ENCODE results near the gene EAPP.
"Not testable (repeated sequence)": the region's sequence is repeated elsewhere in the genome, so short reads cannot be mapped to it uniquely, and the experiment has no call there.

The EAPP gene

DNA sequence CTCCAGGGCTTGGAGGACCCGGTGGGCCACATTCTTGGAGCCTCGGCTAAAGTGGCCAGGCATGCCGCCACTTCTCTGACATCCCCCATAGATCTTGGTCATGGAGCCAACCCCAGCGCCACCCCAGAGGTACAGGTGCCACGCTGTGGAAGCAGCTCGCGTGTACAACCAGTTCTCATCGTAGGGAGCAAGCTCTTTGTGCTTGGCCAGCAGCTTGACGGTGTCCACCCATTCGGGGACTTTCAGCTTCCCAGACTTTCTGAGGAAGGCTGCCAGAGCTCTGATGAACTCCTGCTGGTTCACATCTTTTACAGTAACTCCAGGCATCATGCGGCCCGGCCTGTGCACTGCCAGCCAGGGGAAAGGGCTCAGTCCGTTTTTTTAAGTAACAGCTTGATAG is 29.3 kb upstream of the EAPP start:
- CTCF ChIA-PET: no interaction called here
- POLR2A ChIA-PET: interaction anchor here (0.7 kb wide), 1 partner anchor 32 kb away, joined by 4 read pairs; no protein-coding TSS in a partner anchor
- TF ChIP-seq, protein P1, sequence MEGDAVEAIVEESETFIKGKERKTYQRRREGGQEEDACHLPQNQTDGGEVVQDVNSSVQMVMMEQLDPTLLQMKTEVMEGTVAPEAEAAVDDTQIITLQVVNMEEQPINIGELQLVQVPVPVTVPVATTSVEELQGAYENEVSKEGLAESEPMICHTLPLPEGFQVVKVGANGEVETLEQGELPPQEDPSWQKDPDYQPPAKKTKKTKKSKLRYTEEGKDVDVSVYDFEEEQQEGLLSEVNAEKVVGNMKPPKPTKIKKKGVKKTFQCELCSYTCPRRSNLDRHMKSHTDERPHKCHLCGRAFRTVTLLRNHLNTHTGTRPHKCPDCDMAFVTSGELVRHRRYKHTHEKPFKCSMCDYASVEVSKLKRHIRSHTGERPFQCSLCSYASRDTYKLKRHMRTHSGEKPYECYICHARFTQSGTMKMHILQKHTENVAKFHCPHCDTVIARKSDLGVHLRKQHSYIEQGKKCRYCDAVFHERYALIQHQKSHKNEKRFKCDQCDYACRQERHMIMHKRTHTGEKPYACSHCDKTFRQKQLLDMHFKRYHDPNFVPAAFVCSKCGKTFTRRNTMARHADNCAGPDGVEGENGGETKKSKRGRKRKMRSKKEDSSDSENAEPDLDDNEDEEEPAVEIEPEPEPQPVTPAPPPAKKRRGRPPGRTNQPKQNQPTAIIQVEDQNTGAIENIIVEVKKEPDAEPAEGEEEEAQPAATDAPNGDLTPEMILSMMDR (IDR thresholded peaks at IDR 0.05; ENCODE audit: insufficient read depth, low read length, missing control alignments): no peak

DNA sequence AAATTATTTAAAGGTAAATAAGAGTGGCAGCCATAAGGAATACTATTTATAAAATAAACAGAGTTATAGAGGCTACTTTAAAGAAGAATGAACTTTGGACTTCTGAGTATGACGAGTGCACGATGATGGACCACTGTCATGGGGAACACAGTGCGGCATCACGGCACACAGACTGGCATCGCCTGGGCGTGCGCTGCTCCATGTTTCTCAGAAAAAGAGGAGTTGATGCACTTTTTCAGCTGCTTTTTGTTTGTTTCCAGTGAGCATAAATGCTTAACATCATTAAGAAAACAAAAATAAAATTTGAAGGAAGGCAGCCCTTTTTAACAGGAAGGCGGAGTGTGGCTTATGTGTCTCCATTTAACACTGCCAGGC is 23.3 kb upstream of the EAPP start:
- POLR2A ChIA-PET: interaction anchor here (0.7 kb wide), 1 partner anchor 315 kb away, joined by 3 read pairs; no protein-coding TSS in a partner anchor
- CTCF ChIA-PET: no interaction called here
- no peak for DNase-seq (ENCODE audit: low read depth, low spot score)
- H3K4me3 ChIP-seq (ENCODE audit: low read depth, low read length): no peak overlapping the region
- TF ChIP-seq, protein P1 (IDR thresholded peaks at IDR 0.05; ENCODE audit: insufficient read depth, low read length, missing control alignments): no peak

More for the DNA sequence above, 29.3 kb upstream of the EAPP start:
- no peak overlapping the region for H3K4me3 ChIP-seq (ENCODE audit: low read depth, low read length)
- no peak for DNase-seq (ENCODE audit: low read depth, low spot score)

DNA sequence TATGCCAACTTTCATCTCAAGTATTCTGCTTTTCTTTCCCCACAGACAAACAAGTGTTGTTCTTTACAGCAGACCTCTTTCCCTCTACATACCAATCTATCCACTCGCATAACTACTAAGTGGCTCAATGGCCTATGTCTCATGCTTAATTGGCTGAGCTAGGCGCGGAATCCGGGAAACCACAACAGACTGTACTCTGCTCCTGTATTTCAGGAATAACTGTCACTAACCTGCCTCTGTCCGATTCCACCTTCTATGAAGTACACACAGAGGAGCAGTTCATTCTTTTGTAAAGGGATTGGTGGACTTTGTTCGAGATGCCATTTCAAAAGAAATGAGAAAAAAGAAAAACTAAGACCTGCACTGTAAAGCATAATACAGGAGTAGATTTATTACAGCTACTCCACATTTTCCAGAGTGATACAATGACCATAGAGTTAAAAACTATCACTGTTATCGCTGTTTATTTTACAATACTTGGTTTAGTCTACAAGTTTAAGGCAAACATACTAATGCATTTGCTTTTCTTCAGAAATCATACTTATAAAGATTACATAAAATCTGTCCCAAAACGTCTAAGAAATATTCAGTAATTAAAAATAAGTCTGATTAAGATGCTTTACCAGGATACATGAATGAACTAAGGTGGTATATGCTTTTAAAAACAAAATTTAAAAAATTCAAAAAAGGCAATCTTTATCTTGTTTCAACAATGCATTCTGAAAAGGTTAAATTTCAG is 22.7 kb upstream of the EAPP start:
- POLR2A ChIA-PET; CTCF ChIA-PET; DNase-seq (ENCODE audit: low read depth, low spot score); H3K4me3 ChIP-seq (ENCODE audit: low read depth, low read length): not testable (repeated sequence)

DNA sequence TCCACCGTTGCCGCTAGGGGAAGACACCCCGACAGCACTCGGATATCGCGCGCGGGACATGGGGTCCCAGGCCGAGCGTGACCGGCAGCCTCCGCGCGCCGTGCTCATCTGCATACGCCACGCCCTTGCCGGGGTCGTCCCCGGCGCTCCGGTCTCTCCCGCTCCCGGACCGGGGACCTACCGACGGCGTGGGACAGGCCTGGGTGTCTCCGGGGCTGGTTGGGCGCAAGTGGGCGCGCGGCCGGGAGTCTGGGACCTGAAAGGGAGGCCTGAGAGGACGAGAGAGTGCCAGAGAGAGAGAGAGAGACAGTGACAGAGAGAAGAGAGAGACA is 17.0 kb upstream of the EAPP start:
- H3K4me3 ChIP-seq (ENCODE audit: low read depth, low read length); DNase-seq (ENCODE audit: low read depth, low spot score); CTCF ChIA-PET; POLR2A ChIA-PET: not testable (repeated sequence)

DNA sequence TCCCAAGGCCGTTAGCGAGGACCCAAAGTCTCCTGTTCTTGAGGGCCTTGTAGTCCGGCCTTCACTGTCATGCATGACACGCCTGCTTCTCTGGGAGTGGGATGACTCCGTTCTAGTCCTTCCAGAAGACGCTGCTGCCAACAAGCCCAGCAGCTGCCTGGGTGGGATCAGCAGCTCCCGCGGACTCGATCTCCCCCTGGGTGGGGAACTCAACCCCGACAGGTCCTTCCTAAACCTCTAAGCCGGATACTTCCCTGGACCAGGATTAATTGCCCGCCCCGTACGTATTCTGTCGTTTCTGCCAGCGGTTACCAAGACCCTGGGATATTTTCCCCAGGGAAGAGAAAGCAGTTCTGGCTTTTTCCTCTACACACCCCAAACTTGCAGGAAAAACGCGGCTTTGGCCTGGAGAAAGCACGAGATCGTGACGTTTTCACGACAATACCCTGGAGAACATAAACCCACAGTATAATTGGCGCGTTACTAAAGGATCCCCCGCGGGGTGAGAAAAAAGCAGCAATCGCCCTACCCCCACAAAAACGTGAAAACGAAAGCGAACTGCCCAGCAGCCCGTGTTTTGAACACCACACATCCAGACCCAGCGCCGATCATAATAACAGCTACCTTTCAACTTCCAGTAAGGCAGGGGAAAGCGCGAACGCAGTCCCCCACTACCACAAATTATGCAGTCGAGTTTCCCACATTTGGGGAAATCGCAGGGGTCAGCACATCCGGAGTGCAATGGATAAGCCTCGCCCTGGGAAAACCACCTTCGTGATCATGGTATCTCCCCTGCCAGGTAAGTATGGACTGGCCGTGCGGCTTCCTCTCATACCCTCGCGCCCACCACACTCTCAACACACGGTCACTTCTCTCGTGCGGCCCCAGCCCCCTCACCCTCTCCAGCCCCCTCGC is 16.3 kb upstream of the EAPP start:
- H3K4me3 ChIP-seq (ENCODE audit: low read depth, low read length); CTCF ChIA-PET; POLR2A ChIA-PET; DNase-seq (ENCODE audit: low read depth, low spot score): not testable (repeated sequence)

DNA sequence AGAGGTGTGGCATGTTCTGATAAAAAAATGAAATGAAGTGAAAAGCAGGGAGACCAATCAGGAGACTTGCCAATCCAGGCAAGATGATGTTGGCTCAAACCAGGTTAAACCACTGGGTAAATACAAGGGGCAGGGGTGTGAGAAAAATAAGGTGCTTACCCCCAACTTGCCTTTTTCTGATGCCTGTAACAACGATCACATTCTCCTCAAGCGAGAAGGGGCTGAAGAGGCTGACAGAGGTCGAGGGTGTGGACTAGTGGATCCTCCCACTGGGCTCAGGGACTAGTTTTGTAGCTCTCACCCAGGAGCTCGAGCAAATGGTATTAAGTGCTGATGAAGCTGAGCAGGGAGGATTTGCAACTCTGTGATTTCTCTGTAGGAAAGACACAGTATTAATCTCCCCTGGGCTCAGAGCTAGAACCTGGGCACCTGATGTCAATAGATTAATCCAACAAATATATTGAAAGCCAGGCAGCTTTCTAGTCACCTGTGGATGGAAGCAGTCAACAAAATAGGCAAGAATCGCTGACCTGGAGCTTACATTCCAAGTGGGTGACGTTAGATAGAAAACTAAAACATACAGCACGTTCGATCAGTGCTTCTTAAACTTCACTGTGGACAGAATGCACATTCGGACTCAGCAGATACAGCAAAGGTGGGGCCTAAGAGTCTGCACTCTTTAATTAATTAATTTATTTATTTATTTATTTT is 15.2 kb upstream of the EAPP start:
- no peak for DNase-seq (ENCODE audit: low read depth, low spot score)
- POLR2A ChIA-PET: interaction anchor here (0.6 to 0.9 kb wide), 5 partner anchors 18 to 320 kb away, joined by 3 to 4 read pairs (median 3); no protein-coding TSS in a partner anchor
- peak overlapping the region; percentile 18; the same call in 1 of the 2 replicates for H3K4me3 ChIP-seq (ENCODE audit: low read depth, low read length)
- TF ChIP-seq, protein P1 (IDR thresholded peaks at IDR 0.05; ENCODE audit: insufficient read depth, low read length, missing control alignments): no peak
- CTCF ChIA-PET: interaction anchor here (1.1 to 1.3 kb wide), 3 partner anchors 223 to 232 kb away, joined by 3 to 5 read pairs (median 5); no protein-coding TSS in a partner anchor

DNA sequence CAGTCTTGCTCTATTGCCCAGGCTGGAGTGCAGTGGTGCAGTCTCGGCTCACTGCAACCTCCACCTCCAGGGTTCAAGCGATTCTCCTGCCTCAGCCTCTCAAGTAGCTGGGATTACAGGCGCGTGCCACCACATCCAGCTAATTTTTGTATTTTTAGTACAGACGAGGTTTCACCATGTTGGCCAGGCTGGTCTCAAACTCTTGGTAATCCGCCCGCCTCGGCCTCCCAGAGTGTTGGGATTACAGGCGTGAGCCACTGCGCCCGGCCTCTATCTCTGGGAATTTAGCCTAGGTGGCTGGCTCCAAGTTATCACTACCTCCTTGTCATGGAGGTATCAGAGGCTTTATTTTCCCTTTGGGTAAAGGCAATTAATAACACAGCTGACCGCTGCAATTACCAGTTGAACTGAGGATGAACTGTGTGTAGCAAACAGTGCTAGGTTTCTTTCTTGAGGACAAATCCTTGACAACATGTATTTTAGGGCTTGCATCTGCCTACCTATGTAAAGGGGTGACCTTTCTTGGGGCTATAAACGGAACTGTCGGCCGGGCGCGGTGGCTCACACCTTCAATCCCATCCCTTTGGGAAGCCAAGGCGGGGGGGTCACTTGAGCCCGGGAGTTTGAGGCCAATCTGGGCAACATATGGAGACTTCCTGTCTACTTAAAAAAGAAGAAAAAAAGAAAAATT is 9.9 kb upstream of the EAPP start:
- POLR2A ChIA-PET; DNase-seq (ENCODE audit: low read depth, low spot score); H3K4me3 ChIP-seq (ENCODE audit: low read depth, low read length): not testable (repeated sequence)
- CTCF ChIA-PET: interaction anchor here (1.2 kb wide), 1 partner anchor 218 kb away, joined by 4 read pairs; no protein-coding TSS in a partner anchor

All from AG04449 (cell line).